Heart right ventricle (tissue), 16 donors: ENCODE data around the gene CDC42EP3. TPM values are rescaled to one million over a fixed set of nuclear protein-coding genes. Genes with fewer than 3 reads are reported as not detected.

Experiments
- ATAC-seq, 8 donors: fragments of 200-7000 bp; cut with Tn5 transposase; one replicate each; pipeline ENCODE4 v1.9.1; 2020; ENCODE audit warnings: mild to moderate bottlenecking in 8 of 8, moderate library complexity in 8 of 8, moderate number of reproducible peaks in 1 of 8
- DNase-seq, 2 donors: peaks; one replicate each; pipeline ENCODE4 v3.0.0-alpha.2; 2020
- H3K27ac ChIP-seq, 10 donors: fragments of 200-600 bp; sonication (generic) in 2 of 10; one replicate each; pipeline versions ENCODE4 v1.5.0 to v1.8.0; 2020 to 2022; ENCODE audit warnings: mild to moderate bottlenecking in 3 of 10
- H3K27me3 ChIP-seq, 7 donors: fragments of 200-600 bp; one replicate each; pipeline ENCODE4 v1.8.0; 2021 to 2022; ENCODE audit warnings: mild to moderate bottlenecking in 2 of 7
- H3K36me3 ChIP-seq, 9 donors: fragments of 200-600 bp; sonication (generic) in 1 of 9; one replicate each; pipeline versions ENCODE4 v1.5.0 to v1.8.0; 2020 to 2022; ENCODE audit warnings: mild to moderate bottlenecking in 2 of 9
- H3K4me1 ChIP-seq, 9 donors: fragments of 200-600 bp; sonication (generic) in 1 of 9; one replicate each; pipeline versions ENCODE4 v1.5.0 to v1.8.0; 2020 to 2022; ENCODE audit warnings: mild to moderate bottlenecking in 4 of 9
- H3K4me3 ChIP-seq, 10 donors: fragments of 200-600 bp; sonication (generic) in 2 of 10; one replicate each; pipeline versions ENCODE4 v1.5.0 to v1.8.0; 2020 to 2022; ENCODE audit warnings: mild to moderate bottlenecking in 7 of 10, moderate library complexity in 2 of 10
- H3K9me3 ChIP-seq, 11 donors: fragments of 200-600 bp in 10 of 11; sonication (generic) in 2 of 11; one replicate each; pipeline versions ENCODE4 v1.5.0 to v1.8.0; 2013 to 2022; ENCODE audit warnings: mild to moderate bottlenecking in 2 of 11, control low read depth in 1 of 11, moderate library complexity in 1 of 11
- CTCF ChIP-seq, 9 donors: fragments of 200-600 bp; sonication (generic) in 2 of 9; IDR thresholded peaks; one replicate each; pipeline versions ENCODE4 v1.5.0 to v1.8.0; 2021 to 2022; ENCODE audit warnings: antibody characterized with exemption in 9 of 9, mild to moderate bottlenecking in 5 of 9, moderate library complexity in 1 of 9
- WGBS, 2 donors: extraction: QIAGEN DNeasy Blood & Tissue Kit; methylation state at CpG; one replicate each; pipeline ENCODE4 v1.1.7; 2013; ENCODE audit warnings: inconsistent platforms in 1 of 2; 5-methylcytosine and 5-hydroxymethylcytosine counted together
- intact Hi-C, 10 donors: fragments of 100-400 bp; cut with DNase I; formaldehyde crosslinking; loops; one replicate each; pipeline versions ENCODE4 v1.11.1 to v1.14.2; 2022
- polyA plus RNA-seq, 2 donors: library from polyadenylated mRNA; stranded (reverse); fragments of 200-250 nt; gene quantifications; one replicate each; pipeline ENCODE4 v1.2.3, GENCODE V29; 2013
- total RNA-seq, 10 donors: library from RNA; stranded (reverse); fragmentation: NEBNext Ultra II Directional in 3 of 10; extraction: Animal tissue kit (Norgen Biotek cat#: 25700) in 3 of 10; gene quantifications; one replicate each; pipeline versions ENCODE4 v1.2.1 to v1.2.4, GENCODE V29; 2021 to 2023
- donor health status: Arrhythmogenic right ventricular cardiomyopathy.
- donor health status: ischemic (EF 13 %, LVEDD 7.1; RV severe dilation, severe dysfunction).
- donor health status: healthy with polysubstance abuse.
- donor health status: DM: no; HTN: yes; CAD: no.
- donor health status: DM: no; HTN: no; CAD: no.
- donor health status: ischemic (EF 25% LVEDD 6.9; RV normal size, moderate dysfunction).
- donor health status: ischemic (EF 25% LVEDD 5.7; RV mildly dilated, moderate dysfunction).
- donor health status: healthy.
- donor health status: DM: yes; HTN: yes; CAD: no.
- donor health status: Ischemic cardiomyopathy.
- donor health status: ischemic (EF 35%, LVEDD 5.7; RV mildly dilated, moderate dysfunction).
- donor health status: nonischemic (EF 11% LVEDD 7.7; RV severe dilation, severe dysfunction).
- donor health status: DM: yes; HTN: yes; CAD: no.
- donor health status: PGD.
- donor health status: ischemic (EF 29% LVEDD 5.4; RV normal size, mild dysfunction).
- donor health status: nonischemic (EF 23%, LVEDD 6.1; RV moderate dilation, normal function).

CDC42EP3 gene
- total and polyA plus RNA-seq, 12 donors, result 28.4 to 188 (median 120) TPM

GRCh38 chr2:37654419-37654818 lies 17.0 kb downstream of the CDC42EP3 start:
- TF ChIP-seq CTCF (IDR thresholded peaks at IDR 0.05), result no peak
- intact Hi-C loops, result loop anchor here in 1 of 10 donors (2.0 to 10.0 kb wide), 3 partner anchors 16 to 240 kb away; partner anchors contain the start of gene CDC42EP3
- peaks cover 47 to 100% (median 98%) of the 10 kb centered on the region in 9 donors for H3K4me1 ChIP-seq
- 9 to 22% methylated on average over 8 of the region's 8 CpGs for WGBS, 2 donors
- DNase-seq, result no peak
- H3K4me3 ChIP-seq, result peak overlapping the region in 7 of 10 donors; percentile 6 to 40 (median 17)
- H3K27ac ChIP-seq, result peak overlapping the region; percentile 77 to 99 (median 90)
- no peaks in the 10 kb centered on the region for H3K9me3 ChIP-seq
- no peaks in the 10 kb centered on the region for H3K27me3 ChIP-seq
- ATAC-seq, result peak in 6 of 8 donors; percentile 12 to 60 (median 30)
- H3K36me3 ChIP-seq, result peaks cover 0 to 8% (median 0%) of the 10 kb centered on the region in 9 donors

GRCh38 chr2:37653805-37654378 lies 17.6 kb downstream of the CDC42EP3 start:
- intact Hi-C loops, result loop anchor here in 1 of 10 donors (2.0 to 10.0 kb wide), 3 partner anchors 17 to 239 kb away; partner anchors contain the start of gene CDC42EP3
- Histone ChIP-seq H3K36me3 (peaks cover 0 to 8% (median 0%) of the 10 kb centered on the region in 9 donors), H3K27me3 (no peaks in the 10 kb centered on the region), H3K4me1 (peaks cover 46 to 100% (median 97%) of the 10 kb centered on the region in 9 donors), H3K9me3 (no peaks in the 10 kb centered on the region), H3K4me3 (peak overlapping the region in 7 of 10 donors; percentile 6 to 40 (median 17)), H3K27ac (peak overlapping the region; percentile 77 to 99 (median 90))
- ATAC-seq, result peak; percentile 59 to 86 (median 76)
- no peak for TF ChIP-seq CTCF (IDR thresholded peaks at IDR 0.05)
- peak; percentile 68 for DNase-seq
- 20 to 28% methylated on average over 14 of the region's 14 CpGs for WGBS, 2 donors

GRCh38 chr2:37653093-37653492 lies 18.3 kb downstream of the CDC42EP3 start:
- 36 to 40% methylated on average over 6 of the region's 6 CpGs for WGBS, 2 donors
- Histone ChIP-seq H3K27ac (peak overlapping the region; percentile 77 to 99 (median 90)), H3K4me3 (peak overlapping the region in 3 of 10 donors; percentile 17 to 40 (median 26)), H3K36me3 (peaks cover 0 to 11% (median under 1%) of the 10 kb centered on the region in 9 donors), H3K27me3 (no peaks in the 10 kb centered on the region), H3K9me3 (no peaks in the 10 kb centered on the region), H3K4me1 (peaks cover 39 to 100% (median 97%) of the 10 kb centered on the region in 9 donors)
- intact Hi-C loops, result loop anchor here in 1 of 10 donors (5.0 to 10.0 kb wide), 2 partner anchors 146 to 238 kb away; no protein-coding TSS in a partner anchor
- ATAC-seq (no peak), DNase-seq (no peak)
- TF ChIP-seq CTCF (IDR thresholded peaks at IDR 0.05), result no peak

- H3K27ac ChIP-seq, result peak overlapping the region in 9 of 10 donors; percentile 78 to 99 (median 91)
- peaks cover 36 to 100% (median 97%) of the 10 kb centered on the region in 9 donors for H3K4me1 ChIP-seq
- WGBS, 2 donors, result 44 to 46% methylated on average over 5 of the region's 5 CpGs
- ATAC-seq (no peak), DNase-seq (no peak)
- intact Hi-C loops, result loop anchor here in 1 of 10 donors (5.0 to 10.0 kb wide), 2 partner anchors 145 to 237 kb away; no protein-coding TSS in a partner anchor
- H3K4me3 ChIP-seq, result no peak overlapping the region
- H3K36me3 ChIP-seq, result peaks cover 0 to 20% (median 4%) of the 10 kb centered on the region in 9 donors
- TF ChIP-seq CTCF (IDR thresholded peaks at IDR 0.05), result no peak
- peaks cover 0 to 5% (median 0%) of the 10 kb centered on the region in 11 donors for H3K9me3 ChIP-seq
- no peaks in the 10 kb centered on the region for H3K27me3 ChIP-seq
These were observed 19.2 kb downstream of the CDC42EP3 start for GRCh38 chr2:37652199-37652640.
